ENCODE data around the gene BICDL2.
"Not testable (repeated sequence)": the region's sequence is repeated elsewhere in the genome, so short reads cannot be mapped to it uniquely, and the experiment has no call there.

The BICDL2 gene

DNA sequence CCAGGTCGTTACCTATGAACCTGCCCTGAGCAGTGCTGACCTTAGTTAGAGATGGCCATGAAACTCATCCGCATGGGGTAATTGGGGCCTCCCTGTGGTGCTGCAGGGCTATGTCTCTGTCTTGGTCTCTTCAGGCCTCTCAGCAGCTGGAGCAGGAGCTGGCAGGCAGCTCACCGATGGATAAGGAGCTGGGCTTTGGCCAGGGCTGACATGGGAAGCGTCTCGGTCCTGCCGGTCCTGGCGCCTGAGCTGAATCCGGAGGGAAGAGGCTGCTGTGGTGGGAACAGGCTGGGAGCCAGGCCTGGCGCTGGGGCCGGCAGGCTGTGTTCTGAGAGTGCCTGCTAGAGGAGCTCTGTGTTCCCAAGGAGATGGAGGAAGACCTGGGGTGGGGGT lies 38.8 kb upstream of the BICDL2 start:
- H3K4me1 ChIP-seq (ENCODE audit: control insufficient read depth, insufficient read depth, low read length): no peaks in the 10 kb centered on the region
- 56 to 60% methylated on average over 10 of the region's 10 CpGs for WGBS, 2 experiments

DNA sequence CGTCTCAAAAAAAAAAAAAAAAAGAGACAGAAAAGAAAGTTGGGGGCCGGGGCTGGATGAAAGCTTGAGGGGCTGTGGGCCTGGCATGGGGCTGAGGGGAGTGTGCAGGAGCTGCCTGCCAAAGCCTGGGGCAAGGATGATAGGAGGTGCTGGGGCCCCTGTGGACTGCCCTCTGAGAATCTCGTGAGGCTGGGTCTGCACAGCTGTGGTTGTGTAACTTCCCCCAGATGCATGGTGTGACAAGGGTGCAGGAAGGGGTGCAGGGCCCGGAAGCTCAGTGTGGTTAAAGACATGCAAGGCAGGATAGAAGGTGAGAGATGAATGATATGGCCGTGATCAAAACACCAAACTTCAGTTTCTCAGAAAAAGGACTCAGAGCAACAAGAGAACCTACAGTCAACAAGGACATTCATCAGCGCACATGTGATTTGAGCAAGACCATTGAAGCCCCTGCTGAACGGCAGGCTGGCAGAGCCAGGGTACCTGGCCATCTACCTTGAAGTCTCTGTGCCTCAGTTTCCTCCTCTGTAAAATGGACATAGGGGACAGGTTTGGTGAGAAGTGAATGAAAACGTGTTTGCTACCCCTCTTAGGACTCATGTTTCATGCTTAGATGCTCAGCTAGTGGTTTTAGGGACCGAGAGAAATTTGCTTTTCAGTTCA lies 38.2 kb upstream of the BICDL2 start:
- Histone ChIP-seq H3K4me1 (ENCODE audit: control insufficient read depth, insufficient read depth, low read length) (no peaks in the 10 kb centered on the region), H3K4me3 (ENCODE audit: insufficient read depth, low read depth, low read length) (no peak overlapping the region), H3K27me3 (ENCODE audit: control insufficient read depth, insufficient read depth, low read length, poor library complexity, severe bottlenecking) (no peaks in the 10 kb centered on the region), H3K27ac (ENCODE audit: insufficient read depth, low read depth, low read length, poor library complexity, severe bottlenecking) (no peak overlapping the region), H3K36me3 (ENCODE audit: control insufficient read depth, insufficient read depth, low read length) (no peaks in the 10 kb centered on the region), H3K9me3 (ENCODE audit: control insufficient read depth, low read length) (no peaks in the 10 kb centered on the region)
- 81 to 86% methylated on average over 9 of the region's 9 CpGs for WGBS, 2 experiments

More for the DNA sequence above, 38.8 kb upstream of the BICDL2 start:
- H3K27ac ChIP-seq (ENCODE audit: insufficient read depth, low read depth, low read length, poor library complexity, severe bottlenecking): no peak overlapping the region
- H3K36me3 ChIP-seq (ENCODE audit: control insufficient read depth, insufficient read depth, low read length): no peaks in the 10 kb centered on the region
- no peaks in the 10 kb centered on the region for H3K27me3 ChIP-seq (ENCODE audit: control insufficient read depth, insufficient read depth, low read length, poor library complexity, severe bottlenecking)
- H3K9me3 ChIP-seq (ENCODE audit: control insufficient read depth, low read length): no peaks in the 10 kb centered on the region
- H3K4me3 ChIP-seq (ENCODE audit: insufficient read depth, low read depth, low read length): no peak overlapping the region

DNA sequence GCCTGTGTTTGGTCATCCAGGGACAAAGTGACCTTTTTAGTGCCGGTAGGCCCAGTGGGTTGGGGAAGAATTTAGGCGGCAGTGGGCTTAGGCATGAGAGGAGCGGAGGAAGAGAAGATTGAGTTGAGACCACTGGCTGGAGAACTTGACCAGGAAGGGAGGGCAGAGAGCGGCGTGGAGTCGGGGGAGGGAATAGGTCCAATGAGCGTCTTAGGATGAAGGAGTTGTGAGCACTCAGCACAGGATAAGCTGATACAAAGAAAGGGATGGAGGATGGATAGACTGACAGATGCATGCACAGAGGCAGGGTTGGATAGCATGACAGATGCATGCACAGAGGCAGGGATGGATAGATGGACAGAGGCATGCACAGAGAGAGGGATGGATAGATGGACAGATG lies 36.7 kb upstream of the BICDL2 start:
- Histone ChIP-seq H3K4me3 (ENCODE audit: insufficient read depth, low read depth, low read length) (no peak overlapping the region), H3K9me3 (ENCODE audit: control insufficient read depth, low read length) (no peaks in the 10 kb centered on the region), H3K36me3 (ENCODE audit: control insufficient read depth, insufficient read depth, low read length) (no peaks in the 10 kb centered on the region), H3K27me3 (ENCODE audit: control insufficient read depth, insufficient read depth, low read length, poor library complexity, severe bottlenecking) (no peaks in the 10 kb centered on the region), H3K4me1 (ENCODE audit: control insufficient read depth, insufficient read depth, low read length) (no peaks in the 10 kb centered on the region), H3K27ac (ENCODE audit: insufficient read depth, low read depth, low read length, poor library complexity, severe bottlenecking) (no peak overlapping the region)
- WGBS, 2 experiments: 91 to 95% methylated on average over 7 of the region's 7 CpGs

DNA sequence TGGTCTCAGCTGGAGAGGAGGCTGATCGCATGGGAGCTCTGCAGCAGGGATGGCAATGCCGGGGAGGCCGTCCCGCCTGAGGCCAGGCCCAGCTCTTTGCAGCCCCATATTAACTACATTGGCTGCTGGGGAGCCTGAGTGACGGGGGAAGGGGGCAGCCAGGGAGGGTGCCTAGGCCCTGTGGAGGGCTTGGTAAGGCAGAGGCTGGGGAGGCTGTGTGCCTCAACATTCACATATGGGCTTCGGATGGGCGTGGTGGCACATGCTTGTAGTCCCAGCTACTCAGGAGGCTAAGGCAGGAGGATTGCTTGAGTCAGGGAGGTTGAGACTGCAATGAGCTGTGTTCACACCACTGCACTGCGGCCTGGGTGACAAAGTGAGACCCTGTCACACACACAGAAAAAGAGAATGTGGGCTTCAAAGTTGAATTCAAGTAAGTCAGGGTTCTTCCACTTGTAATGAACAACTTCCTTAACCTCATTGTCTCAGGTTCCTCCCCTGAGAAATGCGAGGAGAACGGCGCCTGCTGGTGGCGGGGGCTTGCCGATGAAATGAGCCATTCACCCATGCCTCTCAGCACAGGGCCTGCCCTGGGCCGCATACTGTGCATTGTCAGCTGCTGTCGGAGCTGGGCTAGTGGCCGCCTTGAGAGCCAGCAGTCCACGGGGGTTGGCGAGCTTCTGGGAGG lies 36.0 kb upstream of the BICDL2 start:
- 71 to 72% methylated on average over 7 to 12 of the region's 18 CpGs for WGBS, 2 experiments
- H3K27me3 ChIP-seq (ENCODE audit: control insufficient read depth, insufficient read depth, low read length, poor library complexity, severe bottlenecking); H3K36me3 ChIP-seq (ENCODE audit: control insufficient read depth, insufficient read depth, low read length); H3K9me3 ChIP-seq (ENCODE audit: control insufficient read depth, low read length); H3K27ac ChIP-seq (ENCODE audit: insufficient read depth, low read depth, low read length, poor library complexity, severe bottlenecking); H3K4me3 ChIP-seq (ENCODE audit: insufficient read depth, low read depth, low read length); H3K4me1 ChIP-seq (ENCODE audit: control insufficient read depth, insufficient read depth, low read length): not testable (repeated sequence)

DNA sequence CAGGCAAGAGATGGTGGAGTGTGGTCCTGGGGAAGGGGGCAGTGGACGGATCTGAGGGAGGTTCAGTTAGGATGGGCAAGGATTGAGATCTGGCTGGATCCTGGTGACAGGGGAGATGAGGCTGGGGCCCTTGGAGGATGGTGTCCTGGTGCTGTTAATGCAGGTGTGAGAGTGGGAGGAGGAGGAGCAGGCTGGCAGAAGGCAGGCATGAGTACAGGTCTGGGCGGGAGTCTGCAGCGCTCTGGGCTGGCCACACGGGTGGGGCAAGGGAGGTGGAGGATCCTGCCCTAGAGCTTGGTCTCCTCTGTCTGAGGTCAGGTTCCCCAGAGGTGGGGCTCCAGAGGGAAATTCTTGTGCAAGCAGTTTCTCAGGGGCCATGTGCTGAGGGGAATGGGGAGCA lies 35.4 kb upstream of the BICDL2 start:
- not testable (repeated sequence) for H3K36me3 ChIP-seq (ENCODE audit: control insufficient read depth, insufficient read depth, low read length); H3K4me1 ChIP-seq (ENCODE audit: control insufficient read depth, insufficient read depth, low read length); H3K27ac ChIP-seq (ENCODE audit: insufficient read depth, low read depth, low read length, poor library complexity, severe bottlenecking); H3K9me3 ChIP-seq (ENCODE audit: control insufficient read depth, low read length); H3K27me3 ChIP-seq (ENCODE audit: control insufficient read depth, insufficient read depth, low read length, poor library complexity, severe bottlenecking); H3K4me3 ChIP-seq (ENCODE audit: insufficient read depth, low read depth, low read length)
- WGBS, 2 experiments: 90 to 95% methylated on average over 3 of the region's 4 CpGs

DNA sequence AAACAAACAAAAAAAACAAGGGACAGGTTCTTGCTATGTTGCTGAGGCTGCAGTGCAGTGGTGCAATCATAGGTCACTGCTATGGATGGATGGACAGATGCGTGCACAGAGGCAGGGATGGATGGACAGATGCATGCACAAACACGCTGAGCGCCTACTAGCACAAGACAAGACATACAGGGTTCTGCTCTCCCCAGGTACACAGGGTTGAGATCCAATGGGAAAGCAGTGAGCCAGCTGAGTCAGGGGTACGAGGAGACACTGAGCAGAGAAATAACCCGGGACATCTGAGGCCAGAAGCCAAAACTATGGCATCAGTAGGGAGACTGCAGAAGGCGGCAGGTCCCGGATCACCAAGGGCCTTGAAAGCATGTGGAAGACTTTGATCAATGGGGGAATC lies 34.9 kb upstream of the BICDL2 start:
- Histone ChIP-seq H3K4me1 (ENCODE audit: control insufficient read depth, insufficient read depth, low read length) (no peaks in the 10 kb centered on the region), H3K27me3 (ENCODE audit: control insufficient read depth, insufficient read depth, low read length, poor library complexity, severe bottlenecking) (no peaks in the 10 kb centered on the region), H3K4me3 (ENCODE audit: insufficient read depth, low read depth, low read length) (no peak overlapping the region), H3K9me3 (ENCODE audit: control insufficient read depth, low read length) (no peaks in the 10 kb centered on the region), H3K36me3 (ENCODE audit: control insufficient read depth, insufficient read depth, low read length) (no peaks in the 10 kb centered on the region), H3K27ac (ENCODE audit: insufficient read depth, low read depth, low read length, poor library complexity, severe bottlenecking) (no peak overlapping the region)
- 91 to 93% methylated on average over 7 of the region's 7 CpGs for WGBS, 2 experiments

DNA sequence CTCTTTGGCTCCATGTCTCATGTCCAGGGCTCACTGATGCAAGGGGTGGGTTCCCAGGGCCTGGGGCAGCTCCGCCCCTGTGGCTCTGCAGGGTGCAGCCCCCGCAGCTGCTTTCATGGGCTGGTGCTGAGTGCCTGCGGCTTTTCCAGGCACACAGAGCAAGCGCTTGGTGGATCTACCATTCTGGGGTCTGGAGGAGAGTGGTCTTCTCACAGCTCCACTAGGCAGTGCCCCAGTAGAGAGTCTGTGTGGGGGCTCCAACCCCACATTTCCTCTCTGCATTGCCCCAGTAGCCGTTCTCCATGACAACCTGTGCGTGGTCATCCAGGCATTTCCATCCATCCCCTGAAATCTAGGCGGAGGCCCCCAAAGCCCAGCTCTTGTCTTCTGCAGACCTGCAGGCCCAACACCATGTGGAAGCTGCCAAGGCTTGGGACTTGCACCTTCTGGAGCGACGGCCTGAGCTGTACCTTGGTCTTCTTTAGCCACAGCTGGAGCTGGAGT lies 33.9 kb upstream of the BICDL2 start:
- Histone ChIP-seq H3K9me3 (ENCODE audit: control insufficient read depth, low read length) (no peaks in the 10 kb centered on the region), H3K27ac (ENCODE audit: insufficient read depth, low read depth, low read length, poor library complexity, severe bottlenecking) (no peak overlapping the region), H3K4me3 (ENCODE audit: insufficient read depth, low read depth, low read length) (no peak overlapping the region), H3K4me1 (ENCODE audit: control insufficient read depth, insufficient read depth, low read length) (no peaks in the 10 kb centered on the region), H3K27me3 (ENCODE audit: control insufficient read depth, insufficient read depth, low read length, poor library complexity, severe bottlenecking) (no peaks in the 10 kb centered on the region), H3K36me3 (ENCODE audit: control insufficient read depth, insufficient read depth, low read length) (no peaks in the 10 kb centered on the region)
- 83 to 86% methylated on average over 9 of the region's 9 CpGs for WGBS, 2 experiments

DNA sequence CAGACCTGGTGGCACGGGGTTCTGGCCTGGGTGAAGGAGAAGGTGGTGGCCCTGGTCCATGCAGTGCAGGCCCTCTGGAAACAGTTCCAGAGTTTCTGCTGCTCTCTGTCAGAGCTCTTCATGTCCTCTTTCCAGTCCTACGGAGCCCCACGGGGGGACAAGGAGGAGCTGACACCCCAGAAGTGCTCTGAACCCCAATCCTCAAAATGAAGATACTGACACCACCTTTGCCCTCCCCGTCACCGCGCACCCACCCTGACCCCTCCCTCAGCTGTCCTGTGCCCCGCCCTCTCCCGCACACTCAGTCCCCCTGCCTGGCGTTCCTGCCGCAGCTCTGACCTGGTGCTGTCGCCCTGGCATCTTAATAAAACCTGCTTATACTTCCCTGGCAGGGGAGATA lies 32.4 kb upstream of the BICDL2 start:
- not testable (repeated sequence) for H3K36me3 ChIP-seq (ENCODE audit: control insufficient read depth, insufficient read depth, low read length); H3K27ac ChIP-seq (ENCODE audit: insufficient read depth, low read depth, low read length, poor library complexity, severe bottlenecking); H3K4me1 ChIP-seq (ENCODE audit: control insufficient read depth, insufficient read depth, low read length); H3K9me3 ChIP-seq (ENCODE audit: control insufficient read depth, low read length); H3K4me3 ChIP-seq (ENCODE audit: insufficient read depth, low read depth, low read length); H3K27me3 ChIP-seq (ENCODE audit: control insufficient read depth, insufficient read depth, low read length, poor library complexity, severe bottlenecking)
- 94 to 95% methylated on average over 10 of the region's 11 CpGs for WGBS, 2 experiments

DNA sequence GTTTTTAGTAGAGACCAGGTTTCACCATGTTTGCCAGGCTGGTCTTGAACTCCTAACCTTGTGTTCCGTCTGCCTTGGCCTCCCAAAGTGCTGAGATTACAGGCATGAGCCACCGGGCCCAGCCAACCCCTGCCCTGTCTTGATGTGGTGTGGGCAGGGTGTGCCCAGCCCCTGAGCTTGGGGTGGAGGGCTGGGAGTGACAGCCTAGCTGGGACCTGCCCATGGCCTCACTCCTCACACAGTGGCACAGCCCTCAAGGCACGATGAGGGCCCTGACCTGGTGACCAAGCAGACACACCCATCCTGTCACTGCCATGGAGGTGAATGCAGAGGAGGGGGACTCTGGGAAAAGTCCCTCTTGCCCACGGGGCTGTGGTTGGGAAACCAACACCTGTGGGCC lies 31.7 kb upstream of the BICDL2 start:
- Histone ChIP-seq H3K9me3 (ENCODE audit: control insufficient read depth, low read length) (no peaks in the 10 kb centered on the region), H3K4me1 (ENCODE audit: control insufficient read depth, insufficient read depth, low read length) (no peaks in the 10 kb centered on the region), H3K4me3 (ENCODE audit: insufficient read depth, low read depth, low read length) (no peak overlapping the region), H3K27ac (ENCODE audit: insufficient read depth, low read depth, low read length, poor library complexity, severe bottlenecking) (no peak overlapping the region), H3K36me3 (ENCODE audit: control insufficient read depth, insufficient read depth, low read length) (no peaks in the 10 kb centered on the region), H3K27me3 (ENCODE audit: control insufficient read depth, insufficient read depth, low read length, poor library complexity, severe bottlenecking) (no peaks in the 10 kb centered on the region)
- WGBS, 2 experiments: 87 to 97% methylated on average over 4 of the region's 4 CpGs

DNA sequence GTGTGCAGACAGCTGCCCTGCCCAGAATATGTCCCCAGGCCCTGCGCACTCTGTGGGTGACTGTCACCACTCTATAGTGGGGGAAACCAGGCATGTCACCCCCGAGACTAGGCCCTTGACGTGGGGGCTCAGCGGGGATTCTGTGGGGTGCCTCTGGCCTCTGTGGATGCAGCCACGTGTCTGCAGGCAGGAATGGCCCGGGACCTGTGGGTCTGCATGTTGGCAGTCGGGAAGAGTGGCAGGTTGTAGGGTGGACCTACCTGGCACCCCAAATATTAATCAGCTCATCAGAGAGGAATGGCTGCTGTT lies 29.6 kb upstream of the BICDL2 start:
- WGBS, 2 experiments: 92 to 95% methylated on average over 7 of the region's 7 CpGs
- Histone ChIP-seq H3K4me3 (ENCODE audit: insufficient read depth, low read depth, low read length) (no peak overlapping the region), H3K4me1 (ENCODE audit: control insufficient read depth, insufficient read depth, low read length) (no peaks in the 10 kb centered on the region), H3K27me3 (ENCODE audit: control insufficient read depth, insufficient read depth, low read length, poor library complexity, severe bottlenecking) (no peaks in the 10 kb centered on the region), H3K9me3 (ENCODE audit: control insufficient read depth, low read length) (no peaks in the 10 kb centered on the region), H3K36me3 (ENCODE audit: control insufficient read depth, insufficient read depth, low read length) (no peaks in the 10 kb centered on the region), H3K27ac (ENCODE audit: insufficient read depth, low read depth, low read length, poor library complexity, severe bottlenecking) (no peak overlapping the region)
